Measurements from ENCODE around the gene KAZN. TPM values are rescaled to one million over a fixed set of nuclear protein-coding genes. Genes with fewer than 3 reads are reported as not detected.

Gene KAZN
- total RNA-seq, 3 donors from 2014 or later: 0.35 to 1.7 (median 1.2) TPM

DNA sequence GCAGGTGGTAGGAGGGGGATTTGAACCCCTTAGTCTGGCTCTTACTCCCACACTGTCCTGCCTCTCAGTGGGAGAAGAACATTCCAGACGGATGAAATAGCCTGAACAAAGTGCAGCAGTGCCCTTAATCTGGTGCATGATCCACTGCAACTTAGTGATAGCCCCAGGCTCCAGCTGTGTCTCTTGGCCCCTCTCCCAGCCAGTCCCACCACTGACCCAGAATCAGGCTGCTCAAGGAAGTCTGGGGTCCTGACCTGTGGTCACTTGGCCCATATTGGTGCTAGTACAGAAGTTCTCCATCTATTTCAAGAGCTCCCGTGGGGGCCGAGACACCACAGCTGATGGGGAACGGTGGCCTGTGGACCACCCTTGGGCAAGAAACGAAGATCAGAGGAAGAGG is 255.0 kb downstream of the KAZN start:
- H3K9me3 Mint-ChIP-seq: no peaks in the 10 kb centered on the region

DNA sequence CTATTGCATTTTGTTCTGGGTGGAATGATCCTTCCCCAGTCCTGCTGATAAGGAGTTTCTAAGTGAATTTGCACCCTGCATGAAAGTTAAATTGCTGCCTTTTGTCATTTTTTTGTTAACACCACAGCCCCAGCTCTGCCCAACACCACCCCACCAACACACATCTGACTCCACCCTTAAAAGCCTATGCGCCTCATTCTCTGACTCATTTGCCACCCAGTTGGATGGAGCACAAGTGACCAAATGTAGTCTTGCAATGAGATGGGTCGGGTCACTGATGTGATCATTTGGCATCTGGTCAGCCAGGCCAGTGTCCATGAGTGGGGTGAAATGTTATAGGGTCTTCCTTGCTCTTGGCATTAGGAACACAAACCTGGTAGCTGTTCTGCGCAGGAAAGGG is 256.8 kb downstream of the KAZN start:
- H3K4me3 Mint-ChIP-seq: no peak overlapping the region
- DNase-seq (no peak), ATAC-seq (no peak)
- no peaks in the 10 kb centered on the region for H3K9me3 Mint-ChIP-seq
- H3K27me3 Mint-ChIP-seq (ENCODE audit: low read depth): peaks cover 8% of the 10 kb centered on the region
- no peaks in the 10 kb centered on the region for H3K36me3 Mint-ChIP-seq (ENCODE audit: insufficient read depth)
- H3K4me1 Mint-ChIP-seq (ENCODE audit: low read depth): no peaks in the 10 kb centered on the region

More for the DNA sequence above, 255.0 kb downstream of the KAZN start:
- H3K4me3 Mint-ChIP-seq: no peak overlapping the region
- DNase-seq (no peak), ATAC-seq (no peak)
- H3K36me3 Mint-ChIP-seq (ENCODE audit: insufficient read depth): no peaks in the 10 kb centered on the region
- peaks cover 6% of the 10 kb centered on the region for H3K27me3 Mint-ChIP-seq (ENCODE audit: low read depth)
- H3K4me1 Mint-ChIP-seq (ENCODE audit: low read depth): no peaks in the 10 kb centered on the region

DNA sequence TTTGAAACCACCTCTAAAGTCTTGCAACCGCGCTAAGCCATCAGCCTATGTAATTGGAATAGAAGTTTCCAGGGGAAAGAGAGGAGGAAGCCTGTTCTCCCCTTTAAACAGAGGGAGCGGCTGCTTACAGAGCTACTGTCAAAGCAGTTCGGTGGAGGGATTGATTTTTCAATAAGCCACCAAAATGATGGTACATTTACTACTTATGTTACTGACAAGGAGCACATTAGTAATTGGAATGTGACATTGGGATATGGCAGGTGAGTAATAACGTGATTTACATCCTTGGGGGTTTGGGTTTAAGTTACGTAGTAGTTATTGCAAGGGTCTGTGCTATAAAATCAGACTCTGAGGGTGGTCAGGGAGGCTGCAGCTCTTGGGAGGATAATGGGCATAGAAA is 257.3 kb downstream of the KAZN start:
- no peak for ATAC-seq
- Mint-ChIP-seq H3K4me3 (no peak overlapping the region), H3K36me3 (ENCODE audit: insufficient read depth) (no peaks in the 10 kb centered on the region), H3K4me1 (ENCODE audit: low read depth) (no peaks in the 10 kb centered on the region), H3K27me3 (ENCODE audit: low read depth) (peaks cover 8% of the 10 kb centered on the region), H3K9me3 (no peaks in the 10 kb centered on the region)
- DNase-seq: no peak

DNA sequence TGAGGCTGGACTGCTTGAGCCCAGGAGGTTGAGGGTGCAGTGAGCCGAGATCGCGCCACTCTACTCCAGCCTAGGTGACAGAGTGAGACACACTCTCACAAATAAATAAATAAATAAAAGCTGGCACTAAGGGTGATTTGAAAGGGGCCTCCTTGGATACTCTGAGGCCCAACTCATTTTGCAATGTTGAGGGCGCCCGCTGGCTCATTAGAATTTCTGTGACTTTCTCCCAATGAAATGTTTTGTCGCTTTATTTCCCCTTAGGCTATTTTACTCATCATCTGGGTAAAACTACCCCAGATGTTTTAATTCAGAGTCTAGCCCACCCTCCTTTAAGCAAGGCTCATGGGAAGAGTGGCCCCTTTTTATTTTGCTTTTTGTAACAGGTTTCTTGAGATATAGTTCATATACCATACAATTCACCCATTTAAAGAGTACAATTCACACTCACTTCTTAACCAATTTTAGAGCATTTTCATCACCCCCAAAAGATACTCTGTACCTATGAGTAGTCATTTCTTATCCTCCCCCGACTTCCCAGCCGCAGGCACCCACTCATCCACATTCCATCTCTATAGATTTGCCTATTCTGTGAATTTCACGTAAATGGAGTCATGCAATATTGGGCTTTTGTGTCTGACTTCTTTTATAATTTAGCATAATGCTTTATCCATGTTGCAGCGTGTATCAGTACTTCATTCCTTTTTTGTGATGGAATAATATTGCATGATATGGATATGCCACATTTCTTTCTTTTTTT is 259.1 kb downstream of the KAZN start:
- Mint-ChIP-seq H3K36me3 (ENCODE audit: insufficient read depth) (no peaks in the 10 kb centered on the region), H3K27me3 (ENCODE audit: low read depth) (peaks cover 8% of the 10 kb centered on the region), H3K4me3 (no peak overlapping the region), H3K4me1 (ENCODE audit: low read depth) (no peaks in the 10 kb centered on the region), H3K9me3 (no peaks in the 10 kb centered on the region)
- DNase-seq (no peak), ATAC-seq (no peak)

DNA sequence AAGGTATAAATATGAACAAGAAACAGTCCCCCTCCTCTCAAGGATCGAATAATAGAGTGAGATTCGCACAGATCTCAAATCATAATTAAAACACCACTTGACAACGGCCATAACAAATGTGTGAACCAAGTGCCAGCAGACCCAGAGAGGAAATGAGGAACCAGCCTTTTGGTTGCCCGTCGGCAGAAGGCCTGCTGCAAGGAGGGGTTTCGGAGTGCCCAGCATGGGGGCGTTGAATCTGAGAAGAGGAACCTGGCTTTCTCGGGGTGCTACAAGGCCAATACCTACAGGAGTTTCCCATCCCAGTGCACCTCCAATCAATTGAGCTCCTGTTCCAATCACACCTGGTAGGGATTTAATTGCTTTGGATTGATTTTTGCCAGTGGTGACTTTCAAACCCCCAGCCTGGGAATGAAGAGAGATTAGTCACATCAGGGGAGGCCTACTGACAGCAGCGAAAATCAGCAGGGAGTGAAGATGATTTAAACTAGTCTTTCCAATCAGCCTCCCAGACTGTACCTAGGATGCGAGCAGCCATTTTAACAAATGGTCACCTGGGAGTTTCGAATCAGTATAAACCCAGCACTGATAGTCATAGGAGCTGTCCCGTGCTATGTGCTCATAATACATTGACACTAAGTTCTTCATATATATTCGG is 263.8 kb downstream of the KAZN start:
- Mint-ChIP-seq H3K36me3 (ENCODE audit: insufficient read depth) (no peaks in the 10 kb centered on the region), H3K9me3 (no peaks in the 10 kb centered on the region), H3K27me3 (ENCODE audit: low read depth) (peaks cover 11% of the 10 kb centered on the region), H3K4me3 (no peak overlapping the region), H3K4me1 (ENCODE audit: low read depth) (no peaks in the 10 kb centered on the region)
- no peak for ATAC-seq
- DNase-seq: no peak

DNA sequence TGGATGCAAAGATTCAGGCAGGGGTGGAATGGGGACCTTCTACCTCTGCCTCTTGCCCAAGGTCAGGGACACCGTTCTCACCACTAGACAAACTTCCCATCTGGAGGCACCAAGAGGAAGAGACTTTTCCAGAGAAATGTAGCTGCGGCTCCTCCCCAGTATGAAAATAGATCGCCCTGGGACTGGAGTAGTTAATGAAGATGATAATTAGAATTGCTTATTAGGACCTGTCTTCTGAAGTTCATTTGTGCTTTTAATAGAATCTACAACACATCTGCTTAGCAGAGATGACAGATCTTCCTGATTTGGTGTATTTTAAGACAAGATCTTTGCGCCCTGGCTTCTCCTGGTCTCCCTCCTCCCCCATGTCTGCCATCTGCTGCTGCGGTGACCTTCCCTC is 266.6 kb downstream of the KAZN start:
- Mint-ChIP-seq H3K9me3 (no peaks in the 10 kb centered on the region), H3K27me3 (ENCODE audit: low read depth) (peaks cover 7% of the 10 kb centered on the region), H3K4me3 (no peak overlapping the region), H3K4me1 (ENCODE audit: low read depth) (no peaks in the 10 kb centered on the region), H3K36me3 (ENCODE audit: insufficient read depth) (no peaks in the 10 kb centered on the region)
- DNase-seq: no peak
- no peak for ATAC-seq

DNA sequence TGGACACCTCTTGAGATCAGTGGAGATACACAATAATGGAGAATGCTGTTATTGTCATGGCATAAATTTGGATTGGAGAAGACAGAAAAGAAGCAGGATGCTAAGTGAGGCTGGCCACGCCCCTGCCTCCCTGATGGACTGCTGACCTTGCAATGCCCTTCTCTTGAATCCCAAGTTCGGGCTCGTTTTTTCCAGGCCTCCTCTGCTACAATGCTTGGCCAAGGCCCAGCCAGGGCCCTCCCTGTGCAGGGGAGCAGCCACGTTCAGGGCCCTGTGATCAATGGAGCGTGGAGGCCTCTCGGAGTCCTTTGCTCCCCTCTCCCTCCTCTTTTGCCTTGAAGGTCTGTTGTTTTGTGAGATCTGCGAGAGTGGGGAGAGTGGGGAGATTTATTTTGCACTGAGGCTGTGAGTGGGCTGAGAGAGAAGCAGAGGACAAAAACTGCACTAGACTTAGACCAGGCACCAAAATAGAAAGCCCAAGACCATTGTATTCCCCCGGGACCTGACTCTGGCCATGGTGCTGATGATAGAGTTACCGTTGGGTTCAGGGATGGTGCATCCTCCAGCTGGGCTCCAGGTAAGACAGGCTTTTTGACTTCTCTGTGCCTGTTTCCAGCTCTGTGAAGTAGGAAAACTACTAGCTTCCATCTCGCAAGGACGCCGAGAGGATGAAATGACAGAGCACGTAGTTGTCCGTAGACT is 268.6 kb downstream of the KAZN start:
- Mint-ChIP-seq H3K4me3 (no peak overlapping the region), H3K27me3 (ENCODE audit: low read depth) (peaks cover 8% of the 10 kb centered on the region), H3K4me1 (ENCODE audit: low read depth) (no peaks in the 10 kb centered on the region), H3K9me3 (no peaks in the 10 kb centered on the region), H3K36me3 (ENCODE audit: insufficient read depth) (no peaks in the 10 kb centered on the region)
- DNase-seq: no peak
- no peak for ATAC-seq

DNA sequence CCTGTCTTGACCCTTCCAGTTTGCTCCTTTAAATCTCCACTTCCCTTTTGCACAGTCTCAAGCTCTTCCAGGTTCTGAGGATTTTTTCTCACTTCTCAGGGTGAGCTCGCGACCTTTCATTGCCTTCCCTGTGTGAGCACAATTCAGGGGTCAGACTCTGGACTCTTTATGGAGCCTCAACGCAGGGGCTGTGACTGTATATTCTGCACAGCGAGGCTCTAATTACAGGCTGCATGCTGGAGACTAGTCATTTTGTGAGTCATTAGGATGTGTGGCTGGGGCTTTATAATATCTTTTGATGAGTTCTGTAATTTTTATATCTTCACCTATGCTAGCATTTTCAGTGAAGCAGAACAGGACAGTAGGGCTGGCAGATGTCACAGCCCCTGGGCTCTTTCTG is 270.7 kb downstream of the KAZN start:
- ATAC-seq: no peak
- Mint-ChIP-seq H3K36me3 (ENCODE audit: insufficient read depth) (no peaks in the 10 kb centered on the region), H3K27me3 (ENCODE audit: low read depth) (peaks cover 3% of the 10 kb centered on the region), H3K9me3 (no peaks in the 10 kb centered on the region), H3K4me1 (ENCODE audit: low read depth) (no peaks in the 10 kb centered on the region), H3K4me3 (no peak overlapping the region)
- no peak for DNase-seq

DNA sequence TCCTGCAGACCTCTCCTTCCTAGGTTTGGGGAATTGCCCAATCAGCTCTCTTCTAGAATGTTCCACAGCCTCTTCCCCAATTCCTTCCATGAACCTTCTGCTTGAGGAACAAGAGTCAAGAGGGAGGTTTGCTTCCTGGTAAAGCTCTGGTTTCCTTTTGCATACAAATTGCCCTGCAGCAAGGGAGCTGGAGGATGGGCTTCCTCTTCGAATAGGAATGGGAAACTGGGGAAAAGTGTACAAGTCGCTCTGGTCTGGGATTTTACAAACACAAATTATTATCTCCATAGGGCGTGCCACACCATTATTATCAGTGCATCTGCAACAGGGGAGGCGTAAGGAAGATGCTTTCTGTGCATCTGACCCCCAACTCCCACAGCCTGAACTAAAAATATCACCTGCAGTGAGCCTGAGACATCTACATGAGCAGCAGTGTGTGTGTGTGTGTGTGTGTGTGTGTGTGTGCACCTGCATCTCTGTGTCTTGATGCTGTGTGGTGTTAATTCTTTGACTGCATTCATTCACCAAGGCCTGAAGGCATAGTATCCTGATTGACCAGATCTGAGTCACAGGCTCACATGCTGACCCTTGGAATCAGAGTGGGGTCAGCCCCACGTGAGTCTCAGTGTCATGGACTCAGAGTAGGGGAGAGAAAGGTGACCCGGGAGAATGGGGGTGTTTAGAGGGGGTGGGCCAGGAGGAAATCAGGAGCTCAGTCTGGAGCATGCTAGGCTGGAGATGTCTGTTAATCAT is 272.9 kb downstream of the KAZN start:
- no peaks in the 10 kb centered on the region for H3K4me1 Mint-ChIP-seq (ENCODE audit: low read depth)
- DNase-seq (no peak), ATAC-seq (no peak)
- no peaks in the 10 kb centered on the region for H3K36me3 Mint-ChIP-seq (ENCODE audit: insufficient read depth)
- peaks cover 6% of the 10 kb centered on the region for H3K27me3 Mint-ChIP-seq (ENCODE audit: low read depth)
- H3K4me3 Mint-ChIP-seq: no peak overlapping the region
- H3K9me3 Mint-ChIP-seq: no peaks in the 10 kb centered on the region

DNA sequence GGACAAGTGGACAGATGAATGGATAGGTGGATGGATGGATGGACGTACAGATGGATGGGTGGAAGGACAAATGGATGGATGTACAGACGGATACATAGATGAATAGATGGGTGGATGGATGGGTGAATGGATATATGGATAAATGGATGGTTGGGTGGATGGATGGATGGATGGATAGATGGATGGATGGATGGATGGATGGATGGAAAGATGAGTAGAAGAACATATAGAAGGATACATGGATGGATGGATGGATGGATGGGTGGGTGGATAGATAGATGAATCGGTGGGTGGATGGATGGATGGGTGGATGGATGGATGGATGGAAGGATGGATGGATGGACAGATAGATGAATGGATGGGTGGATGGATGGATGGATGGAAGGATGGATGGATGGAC is 274.3 kb downstream of the KAZN start:
- Mint-ChIP-seq H3K36me3 (ENCODE audit: insufficient read depth) (no peaks in the 10 kb centered on the region), H3K4me1 (ENCODE audit: low read depth) (no peaks in the 10 kb centered on the region), H3K9me3 (no peaks in the 10 kb centered on the region), H3K4me3 (no peak overlapping the region), H3K27me3 (ENCODE audit: low read depth) (peaks cover 6% of the 10 kb centered on the region)
- DNase-seq: no peak
- ATAC-seq: no peak

DNA sequence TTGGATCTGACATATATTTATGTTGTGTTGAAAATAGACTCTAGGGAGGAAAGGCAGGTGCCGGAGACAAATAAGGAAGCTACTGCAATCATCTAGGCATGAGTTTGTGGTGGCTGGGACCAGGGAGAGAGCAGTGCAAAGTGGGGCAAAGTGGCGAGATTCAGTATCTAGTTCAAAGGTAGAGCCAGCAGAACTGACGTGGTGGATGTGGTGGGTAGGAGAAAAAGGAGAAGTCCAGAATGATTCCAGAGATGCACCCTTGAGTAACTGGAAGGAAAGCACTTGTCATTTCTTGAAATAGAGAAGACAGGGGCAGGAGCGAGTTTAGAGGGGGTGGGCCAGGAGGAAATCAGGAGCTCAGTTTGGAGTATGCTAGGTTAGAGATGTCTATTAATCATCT is 275.2 kb downstream of the KAZN start:
- H3K4me1 Mint-ChIP-seq (ENCODE audit: low read depth): no peaks in the 10 kb centered on the region
- DNase-seq (no peak), ATAC-seq (no peak)
- H3K36me3 Mint-ChIP-seq (ENCODE audit: insufficient read depth): no peaks in the 10 kb centered on the region
- H3K27me3 Mint-ChIP-seq (ENCODE audit: low read depth): peaks cover 6% of the 10 kb centered on the region
- H3K4me3 Mint-ChIP-seq: no peak overlapping the region
- H3K9me3 Mint-ChIP-seq: no peaks in the 10 kb centered on the region

DNA sequence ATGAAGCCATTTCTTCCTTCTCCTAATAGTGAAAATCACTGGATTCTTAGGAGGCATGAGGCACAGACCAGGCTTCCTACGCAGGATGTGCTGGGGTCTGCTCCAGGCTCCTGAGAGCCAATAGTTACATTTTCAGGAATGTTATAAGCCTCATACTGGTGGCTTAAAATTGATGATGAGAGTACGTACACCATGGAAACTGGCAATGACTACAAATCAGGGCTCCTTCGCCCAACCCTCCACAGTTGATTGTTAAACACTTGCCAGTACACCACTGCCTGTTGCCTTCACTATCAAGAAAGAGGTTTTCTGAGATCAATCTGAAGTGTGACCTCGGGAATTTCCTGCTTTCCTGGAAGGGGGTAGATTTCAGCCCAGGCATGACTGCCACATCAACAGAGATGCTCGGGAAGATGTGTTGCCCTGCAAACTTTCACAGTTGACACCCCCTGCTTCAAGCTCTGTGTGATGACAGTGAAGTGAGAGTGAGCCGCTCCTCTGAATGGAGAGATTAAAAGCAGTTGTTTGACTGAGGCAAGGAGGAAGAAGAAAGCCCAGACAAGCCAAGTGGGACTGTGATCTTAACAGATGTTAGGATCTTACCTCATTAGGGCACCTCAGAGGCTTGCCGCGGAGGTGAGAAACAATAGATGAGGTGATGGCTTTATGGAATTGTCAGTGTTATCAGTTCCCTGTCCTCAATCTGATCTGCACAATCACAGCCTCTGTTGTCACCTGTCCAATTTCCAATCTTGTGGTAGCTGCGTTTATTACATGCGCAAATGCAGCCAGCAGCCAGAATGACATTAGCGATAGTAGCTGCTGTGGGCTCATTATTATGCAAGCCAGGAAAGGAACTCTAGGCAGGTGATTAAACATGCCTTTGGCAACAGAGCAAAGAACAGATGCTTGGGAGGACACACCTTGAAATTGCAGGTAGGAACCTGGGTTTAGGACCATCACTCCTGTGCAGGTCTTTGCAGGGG is 277.3 kb downstream of the KAZN start:
- H3K27me3 Mint-ChIP-seq (ENCODE audit: low read depth): peaks cover 3% of the 10 kb centered on the region
- no peaks in the 10 kb centered on the region for H3K9me3 Mint-ChIP-seq
- no peaks in the 10 kb centered on the region for H3K4me1 Mint-ChIP-seq (ENCODE audit: low read depth)
- no peak overlapping the region for H3K4me3 Mint-ChIP-seq
- H3K36me3 Mint-ChIP-seq (ENCODE audit: insufficient read depth): no peaks in the 10 kb centered on the region
- no peak for DNase-seq
- ATAC-seq: no peak

DNA sequence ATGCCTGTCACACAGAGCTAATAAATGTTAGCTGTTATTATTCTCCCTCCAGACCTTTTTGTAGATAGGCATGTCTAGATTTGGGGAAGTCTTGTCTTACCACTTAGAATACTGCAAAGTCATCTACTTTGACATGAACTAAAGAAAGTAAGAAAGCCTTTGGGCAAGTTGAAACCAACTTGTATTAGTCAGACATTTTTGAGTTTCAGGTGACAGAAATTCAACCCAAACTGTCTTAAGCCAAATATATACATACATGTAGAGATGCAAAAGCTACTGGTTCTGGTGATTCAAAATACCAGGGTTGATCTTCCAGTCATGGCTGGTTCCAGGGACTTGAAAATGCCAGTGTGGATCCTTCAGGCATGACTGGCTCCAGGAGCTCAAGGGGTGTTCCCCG is 278.3 kb downstream of the KAZN start:
- H3K36me3 Mint-ChIP-seq (ENCODE audit: insufficient read depth): no peaks in the 10 kb centered on the region
- H3K4me1 Mint-ChIP-seq (ENCODE audit: low read depth): no peaks in the 10 kb centered on the region
- H3K9me3 Mint-ChIP-seq: no peaks in the 10 kb centered on the region
- H3K27me3 Mint-ChIP-seq (ENCODE audit: low read depth): peaks cover 3% of the 10 kb centered on the region
- DNase-seq: no peak
- H3K4me3 Mint-ChIP-seq: no peak overlapping the region
- no peak for ATAC-seq
